ENCODE measurements around the gene GOLGA2.

The GOLGA2 gene, protein sequence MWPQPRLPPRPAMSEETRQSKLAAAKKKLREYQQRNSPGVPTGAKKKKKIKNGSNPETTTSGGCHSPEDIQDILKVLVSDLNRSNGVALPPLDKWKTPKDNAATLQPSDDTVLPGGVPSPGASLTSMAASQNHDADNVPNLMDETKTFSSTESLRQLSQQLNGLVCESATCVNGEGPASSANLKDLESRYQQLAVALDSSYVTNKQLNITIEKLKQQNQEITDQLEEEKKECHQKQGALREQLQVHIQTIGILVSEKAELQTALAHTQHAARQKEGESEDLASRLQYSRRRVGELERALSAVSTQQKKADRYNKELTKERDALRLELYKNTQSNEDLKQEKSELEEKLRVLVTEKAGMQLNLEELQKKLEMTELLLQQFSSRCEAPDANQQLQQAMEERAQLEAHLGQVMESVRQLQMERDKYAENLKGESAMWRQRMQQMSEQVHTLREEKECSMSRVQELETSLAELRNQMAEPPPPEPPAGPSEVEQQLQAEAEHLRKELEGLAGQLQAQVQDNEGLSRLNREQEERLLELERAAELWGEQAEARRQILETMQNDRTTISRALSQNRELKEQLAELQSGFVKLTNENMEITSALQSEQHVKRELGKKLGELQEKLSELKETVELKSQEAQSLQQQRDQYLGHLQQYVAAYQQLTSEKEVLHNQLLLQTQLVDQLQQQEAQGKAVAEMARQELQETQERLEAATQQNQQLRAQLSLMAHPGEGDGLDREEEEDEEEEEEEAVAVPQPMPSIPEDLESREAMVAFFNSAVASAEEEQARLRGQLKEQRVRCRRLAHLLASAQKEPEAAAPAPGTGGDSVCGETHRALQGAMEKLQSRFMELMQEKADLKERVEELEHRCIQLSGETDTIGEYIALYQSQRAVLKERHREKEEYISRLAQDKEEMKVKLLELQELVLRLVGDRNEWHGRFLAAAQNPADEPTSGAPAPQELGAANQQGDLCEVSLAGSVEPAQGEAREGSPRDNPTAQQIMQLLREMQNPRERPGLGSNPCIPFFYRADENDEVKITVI

GRCh38 chr9:128275198-128276007 lies at the start of gene GOLGA2:
Gene GOLGA2 (minus strand): TSS chr9:128276007. CDS start chr9:128275976, 31 bp downstream.
- no peak for DNase-seq

- DNase-seq = no peak
Measured at GRCh38 chr9:128324401-128324800, 48.6 kb upstream of the GOLGA2 start.

DNA sequence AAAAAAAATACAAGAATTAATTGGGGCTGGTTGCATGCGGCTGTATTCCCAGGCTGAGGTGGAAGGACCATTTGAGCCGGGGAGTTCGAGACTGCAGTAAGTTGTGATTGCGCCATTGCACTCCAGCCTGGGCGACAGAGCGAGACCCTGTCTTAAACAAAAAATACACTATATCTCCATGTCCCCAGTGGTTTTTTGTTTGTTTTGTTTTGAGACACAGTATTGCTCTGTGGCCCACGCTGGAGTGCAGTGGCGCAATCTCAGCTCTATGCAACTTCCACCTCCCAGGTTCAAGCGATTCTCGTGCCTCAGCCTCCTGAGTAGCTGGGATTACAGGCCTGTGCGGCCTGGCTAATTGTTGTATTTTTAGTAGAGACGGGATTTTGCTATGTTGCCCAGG lies 48.0 kb upstream of the GOLGA2 start:
- no peak for DNase-seq

GRCh38 chr9:128323212-128323730 lies 47.5 kb upstream of the GOLGA2 start:
- no peak for DNase-seq

DNA sequence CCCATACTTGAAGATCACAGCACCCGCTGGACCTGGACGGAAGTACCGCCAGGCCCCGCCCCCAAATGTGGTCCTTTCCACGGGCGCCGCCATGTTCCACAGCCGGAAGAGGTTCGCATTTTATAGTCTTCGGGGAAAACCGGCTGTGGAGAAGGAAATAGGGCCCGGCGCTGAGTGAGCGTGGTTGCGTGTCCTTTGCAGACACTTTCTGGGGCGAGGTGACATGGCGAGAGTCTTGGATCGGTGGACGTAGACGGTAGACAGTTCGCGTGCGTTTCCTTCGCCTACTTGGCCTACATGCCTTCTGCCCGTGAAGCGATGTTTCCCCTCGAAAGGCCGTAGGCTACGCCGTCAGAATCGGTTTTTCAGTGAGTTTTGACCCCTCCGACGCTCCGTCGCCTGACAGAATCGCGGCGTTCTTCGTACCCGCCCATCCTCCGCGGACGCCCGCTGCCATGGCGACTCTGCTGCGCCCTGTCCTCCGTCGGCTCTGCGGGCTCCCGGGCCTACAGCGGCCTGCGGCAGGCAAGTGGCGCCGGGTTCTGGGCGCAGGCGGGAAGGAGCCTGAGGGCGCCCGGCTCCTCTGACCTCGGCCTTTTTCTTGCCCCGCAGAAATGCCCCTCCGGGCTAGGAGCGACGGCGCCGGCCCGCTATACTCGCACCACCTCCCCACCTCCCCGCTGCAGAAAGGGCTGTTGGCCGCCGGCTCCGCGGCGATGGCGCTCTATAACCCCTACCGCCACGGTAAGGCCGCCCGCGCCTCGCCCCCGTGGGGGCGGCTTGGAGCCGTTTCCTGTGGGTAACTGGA lies 46.8 kb upstream of the GOLGA2 start, which contains the start of the genes COQ4 and TRUB2:
Gene COQ4, plus strand, starts transcription at position 436 of the 808 bp plus-strand sequence. Its CDS starts 20 bp downstream, at position 456.
Gene TRUB2, minus strand, starts transcription at position 44 of the 808 bp plus-strand sequence. Its CDS starts 39 bp downstream, at position 5.
- DNase-seq = peak; percentile 89

DNA sequence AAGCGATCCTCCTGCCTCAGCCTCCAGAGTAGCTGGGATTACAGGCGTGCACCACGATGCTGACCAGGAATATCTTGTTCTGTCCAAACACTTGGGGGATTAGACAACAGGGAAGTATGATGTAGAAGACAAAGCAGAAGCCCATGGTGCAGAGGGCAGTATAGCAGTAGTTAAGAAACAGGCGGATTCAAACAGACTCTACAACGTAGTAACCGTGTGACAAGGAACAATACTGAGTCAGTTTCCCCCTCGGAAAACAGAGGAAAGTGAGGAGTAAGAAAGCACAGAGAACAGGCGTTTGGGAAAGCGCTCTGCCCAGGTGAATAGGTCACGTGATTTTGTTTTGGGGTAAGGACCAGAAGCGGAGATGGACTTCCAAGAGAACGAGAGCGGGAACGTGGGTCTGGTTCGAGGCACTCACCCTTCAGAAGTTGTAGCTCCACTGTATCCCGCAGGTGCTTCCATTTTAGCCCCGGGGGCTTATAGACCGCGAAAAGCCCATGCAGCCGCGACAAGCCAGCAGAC lies 46.1 kb upstream of the GOLGA2 start:
- DNase-seq = no peak

DNA sequence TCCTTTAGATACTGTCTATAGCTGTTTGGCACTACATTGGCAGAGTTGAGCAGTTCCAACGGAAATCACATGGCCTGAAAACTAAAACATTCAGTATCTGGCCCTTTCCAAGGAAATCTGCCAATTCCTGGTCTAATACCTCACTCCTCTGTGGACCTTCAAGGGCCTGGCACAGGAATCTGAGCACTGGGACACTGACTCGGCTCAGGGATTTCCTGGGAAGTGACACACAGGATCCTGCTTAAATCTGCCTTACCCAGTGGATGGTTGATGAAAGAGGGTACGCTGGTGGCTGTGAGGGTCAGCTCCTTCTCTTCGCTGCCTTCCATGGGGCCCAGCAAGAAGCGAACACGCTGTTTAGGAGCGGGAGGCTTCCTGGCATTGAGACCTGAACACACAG lies 45.5 kb upstream of the GOLGA2 start:
- no peak for DNase-seq

DNA sequence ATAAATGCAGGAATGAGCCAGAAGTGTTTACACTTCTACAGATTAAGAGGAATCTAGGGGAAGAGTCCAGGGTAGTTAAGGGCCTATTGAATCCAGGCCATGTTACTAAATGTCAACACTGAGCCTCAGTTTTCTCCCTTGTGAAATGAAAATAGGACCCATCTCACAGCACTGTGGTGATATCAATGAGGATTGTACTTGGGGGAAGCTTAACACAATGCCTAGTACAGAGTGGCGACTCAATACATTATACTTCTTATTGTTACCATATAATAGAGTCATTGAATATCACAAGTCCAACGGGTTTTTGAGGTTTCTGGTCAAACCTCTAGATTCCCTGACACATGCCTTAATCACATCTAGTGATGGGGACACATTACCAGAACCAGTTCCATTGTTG lies 41.8 kb upstream of the GOLGA2 start:
- DNase-seq = no peak

DNA sequence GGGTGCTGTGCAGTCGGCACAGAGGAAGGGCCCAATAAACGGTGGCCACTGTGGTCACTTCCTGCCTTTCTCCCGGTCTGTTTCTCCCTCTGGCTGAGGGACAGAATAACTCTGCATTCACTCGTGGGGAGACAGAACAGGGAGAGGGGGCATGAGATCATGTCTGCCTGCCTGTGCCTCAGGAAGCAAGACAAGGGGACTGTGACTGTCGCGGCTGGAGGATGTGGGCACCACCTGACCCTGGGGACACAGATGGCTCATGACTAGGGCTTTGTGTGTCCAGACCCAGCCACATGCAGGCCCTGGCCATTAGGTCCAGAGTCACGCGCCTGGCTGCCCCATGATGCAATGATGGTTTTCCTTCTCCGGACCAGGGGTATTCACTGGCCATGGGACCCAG lies 40.6 kb upstream of the GOLGA2 start:
- DNase-seq = no peak

DNA sequence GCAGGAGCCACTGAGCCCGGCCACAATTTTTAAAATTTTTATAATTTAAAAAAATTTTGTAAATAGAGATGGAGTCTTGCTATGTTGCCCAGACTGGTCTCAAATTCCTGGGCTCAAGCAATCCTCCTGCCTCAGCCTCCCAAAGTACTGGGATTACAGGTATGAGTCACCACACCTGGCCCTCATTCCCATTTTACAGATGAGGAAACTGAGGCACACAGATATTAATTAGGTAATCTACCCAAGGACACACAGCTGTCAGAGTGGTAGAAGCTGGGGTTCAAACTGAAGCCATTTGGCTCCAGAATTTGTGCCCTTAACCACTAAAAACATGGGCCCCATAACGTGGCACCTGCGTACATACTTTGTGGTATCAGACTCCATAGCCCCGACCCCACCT lies 38.9 kb upstream of the GOLGA2 start:
- no peak for DNase-seq

- DNase-seq = no peak
Measured at GRCh38 chr9:128310461-128310860, 34.7 kb upstream of the GOLGA2 start.

- DNase-seq = no peak
Measured at GRCh38 chr9:128309551-128309950, 33.7 kb upstream of the GOLGA2 start.

- DNase-seq = no peak
Measured at GRCh38 chr9:128304971-128305288, 29.1 kb upstream of the GOLGA2 start.

GRCh38 chr9:128304136-128304970 lies 28.5 kb upstream of the GOLGA2 start:
- DNase-seq = no peak

GRCh38 chr9:128298535-128299482 lies 23.0 kb upstream of the GOLGA2 start:
- no peak for DNase-seq

- DNase-seq = no peak
Measured at GRCh38 chr9:128297221-128297773, 21.5 kb upstream of the GOLGA2 start.

GRCh38 chr9:128296340-128297220 lies 20.8 kb upstream of the GOLGA2 start:
- no peak for DNase-seq

GRCh38 chr9:128294142-128294541 lies 18.3 kb upstream of the GOLGA2 start:
- DNase-seq = no peak
